ENCODE measurements around the gene NTF3.
"Not testable (repeated sequence)": the region's sequence is repeated elsewhere in the genome, so short reads cannot be mapped to it uniquely, and the experiment has no call there.

The NTF3 gene

GRCh38 chr12:5524769-5525436 lies 93.0 kb downstream of the NTF3 start:
- TF ChIP-seq, protein P1, sequence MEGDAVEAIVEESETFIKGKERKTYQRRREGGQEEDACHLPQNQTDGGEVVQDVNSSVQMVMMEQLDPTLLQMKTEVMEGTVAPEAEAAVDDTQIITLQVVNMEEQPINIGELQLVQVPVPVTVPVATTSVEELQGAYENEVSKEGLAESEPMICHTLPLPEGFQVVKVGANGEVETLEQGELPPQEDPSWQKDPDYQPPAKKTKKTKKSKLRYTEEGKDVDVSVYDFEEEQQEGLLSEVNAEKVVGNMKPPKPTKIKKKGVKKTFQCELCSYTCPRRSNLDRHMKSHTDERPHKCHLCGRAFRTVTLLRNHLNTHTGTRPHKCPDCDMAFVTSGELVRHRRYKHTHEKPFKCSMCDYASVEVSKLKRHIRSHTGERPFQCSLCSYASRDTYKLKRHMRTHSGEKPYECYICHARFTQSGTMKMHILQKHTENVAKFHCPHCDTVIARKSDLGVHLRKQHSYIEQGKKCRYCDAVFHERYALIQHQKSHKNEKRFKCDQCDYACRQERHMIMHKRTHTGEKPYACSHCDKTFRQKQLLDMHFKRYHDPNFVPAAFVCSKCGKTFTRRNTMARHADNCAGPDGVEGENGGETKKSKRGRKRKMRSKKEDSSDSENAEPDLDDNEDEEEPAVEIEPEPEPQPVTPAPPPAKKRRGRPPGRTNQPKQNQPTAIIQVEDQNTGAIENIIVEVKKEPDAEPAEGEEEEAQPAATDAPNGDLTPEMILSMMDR (IDR thresholded peaks at IDR 0.05; ENCODE audit: extremely low read depth, insufficient read depth, missing control alignments), result no peak

DNA sequence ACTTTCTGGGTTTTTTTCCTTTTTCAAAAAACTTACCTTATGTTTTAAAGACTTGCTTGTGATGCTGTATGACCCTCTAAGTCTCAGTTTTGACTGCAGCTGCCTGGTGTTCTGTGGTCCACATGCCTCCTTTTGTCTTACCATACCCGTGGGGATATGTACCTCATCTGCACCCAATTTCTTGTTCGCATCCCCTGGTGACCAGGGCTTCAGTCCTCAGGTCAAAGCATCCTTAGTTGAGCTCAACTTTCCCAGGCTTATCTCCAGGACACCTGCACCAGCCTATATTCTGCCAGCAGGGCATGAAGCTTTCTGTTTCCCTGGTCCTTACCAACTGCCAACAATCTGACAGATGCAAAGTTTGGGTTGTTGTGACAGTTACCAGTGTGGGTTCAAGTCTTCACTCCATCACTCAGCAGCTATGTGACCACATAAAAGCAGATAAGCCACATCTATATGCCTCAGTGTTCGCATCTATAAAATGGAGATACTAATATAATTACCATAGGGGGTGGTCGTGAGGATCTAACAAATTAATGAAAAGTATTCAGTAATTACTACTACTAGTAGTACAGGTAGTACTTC lies 94.0 kb downstream of the NTF3 start:
- no peak for DNase-seq (ENCODE audit: low spot score)
- TF ChIP-seq, protein P1 (IDR thresholded peaks at IDR 0.05; ENCODE audit: extremely low read depth, insufficient read depth, missing control alignments), result no peak
- in situ Hi-C loops (cut with MboI; ENCODE audit: low pct_unique_long_range_greater_than_20kb, low sequenced_read_pairs, unreplicated experiment), result no loop called here

More at GRCh38 chr12:5524769-5525436, 93.0 kb downstream of the NTF3 start:
- DNase-seq (ENCODE audit: low spot score), result no peak
- in situ Hi-C loops (cut with MboI; ENCODE audit: low pct_unique_long_range_greater_than_20kb, low sequenced_read_pairs, unreplicated experiment), result no loop called here

DNA sequence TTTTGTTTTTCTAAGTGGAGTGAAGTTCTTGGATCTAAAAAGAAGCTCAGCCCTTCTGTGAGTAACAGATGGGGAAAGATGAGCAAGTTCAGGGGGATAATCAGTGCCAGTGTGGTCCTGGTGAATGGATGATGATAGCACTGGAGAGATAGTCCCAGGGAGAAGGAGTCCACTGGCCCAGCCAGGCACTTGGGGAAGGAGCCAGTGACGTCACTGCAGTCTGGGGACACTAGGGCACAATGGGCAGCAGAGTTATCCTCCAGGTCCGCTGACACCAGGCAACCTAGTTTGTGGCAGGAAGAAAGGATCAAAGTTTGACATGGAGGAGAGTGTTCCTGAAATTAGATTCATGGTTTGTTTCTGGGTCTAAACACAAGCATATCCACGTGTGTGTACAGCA lies 101.5 kb downstream of the NTF3 start:
- TF ChIP-seq, protein P1 (IDR thresholded peaks at IDR 0.05; ENCODE audit: extremely low read depth, insufficient read depth, missing control alignments), result no peak
- DNase-seq (ENCODE audit: low spot score), result no peak
- in situ Hi-C loops (cut with MboI; ENCODE audit: low pct_unique_long_range_greater_than_20kb, low sequenced_read_pairs, unreplicated experiment), result no loop called here

DNA sequence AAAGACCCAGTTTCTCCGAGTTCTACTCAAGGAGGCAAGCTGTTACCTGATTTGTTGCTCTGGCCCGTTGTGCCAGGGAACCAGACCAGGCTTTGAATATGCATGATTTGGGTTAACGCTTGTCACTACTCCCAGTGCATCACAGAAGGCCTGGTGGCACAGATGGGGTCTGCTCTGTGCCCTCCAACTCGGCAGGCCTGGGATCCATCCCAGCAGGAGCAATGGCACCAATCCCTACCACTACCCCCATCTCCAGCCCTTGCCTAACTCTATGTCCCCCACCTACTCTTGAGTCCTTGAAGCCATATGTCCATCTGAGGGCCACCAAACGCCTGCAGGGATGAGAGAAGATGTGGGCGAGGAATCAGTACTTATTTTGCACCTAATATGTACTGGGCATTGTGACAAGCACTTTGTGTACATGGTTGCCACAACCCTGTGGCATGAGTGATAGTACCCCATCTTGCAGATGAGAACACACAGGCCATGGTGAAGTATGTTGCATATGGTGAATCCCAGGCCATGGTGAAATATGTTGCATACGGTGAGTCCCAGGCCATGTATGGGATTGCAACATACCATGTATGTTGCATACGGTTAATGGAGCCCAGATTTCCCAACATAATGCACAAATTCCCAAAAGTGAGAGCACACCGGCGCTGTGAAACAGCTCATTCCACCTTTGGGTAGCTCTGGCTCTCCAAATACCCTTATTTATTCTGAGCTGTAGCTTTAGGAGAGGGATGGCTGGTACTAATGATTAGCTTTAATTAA lies 102.7 kb downstream of the NTF3 start:
- no peak for DNase-seq (ENCODE audit: low spot score)
- TF ChIP-seq, protein P1 (IDR thresholded peaks at IDR 0.05; ENCODE audit: extremely low read depth, insufficient read depth, missing control alignments), result no peak
- in situ Hi-C loops (cut with MboI; ENCODE audit: low pct_unique_long_range_greater_than_20kb, low sequenced_read_pairs, unreplicated experiment), result no loop called here

- TF ChIP-seq, protein P1 (IDR thresholded peaks at IDR 0.05; ENCODE audit: extremely low read depth, insufficient read depth, missing control alignments), result no peak
- DNase-seq (ENCODE audit: low spot score), result no peak
- in situ Hi-C loops (cut with MboI; ENCODE audit: low pct_unique_long_range_greater_than_20kb, low sequenced_read_pairs, unreplicated experiment), result no loop called here
Measured at GRCh38 chr12:5535541-5535940, 103.6 kb downstream of the NTF3 start.

DNA sequence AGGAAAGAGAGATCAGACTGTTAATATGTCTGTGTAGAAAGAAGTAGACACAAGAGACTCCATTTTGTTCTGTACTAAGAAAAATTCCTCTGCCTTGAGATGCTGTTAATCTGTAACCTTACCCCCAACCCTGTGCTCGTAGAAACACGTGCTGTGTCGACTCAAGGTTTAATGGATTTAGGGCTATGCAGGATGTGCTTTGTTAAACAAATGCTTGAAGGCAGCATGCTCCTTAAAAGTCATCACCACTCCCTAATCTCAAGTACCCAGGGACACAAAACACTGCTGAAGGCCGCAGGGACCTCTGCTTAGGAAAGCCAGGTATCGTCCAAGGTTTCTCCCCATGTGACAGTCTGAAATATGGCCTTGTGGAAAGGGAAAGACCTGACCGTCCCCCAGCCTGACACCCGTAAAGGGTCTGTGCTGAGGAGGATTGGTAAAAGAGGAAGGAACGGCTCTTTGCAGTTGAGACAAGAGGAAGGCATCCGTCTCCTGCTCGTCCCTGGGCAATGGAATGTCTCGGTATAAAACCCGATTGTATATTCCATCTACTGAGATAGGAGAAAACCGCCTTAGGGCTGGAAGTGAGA lies 105.2 kb downstream of the NTF3 start:
- DNase-seq (ENCODE audit: low spot score); in situ Hi-C loops (cut with MboI; ENCODE audit: low pct_unique_long_range_greater_than_20kb, low sequenced_read_pairs, unreplicated experiment): not testable (repeated sequence)
